Measurements from ENCODE around the gene R3HDM2. TPM values are rescaled to one million over a fixed set of nuclear protein-coding genes. Genes with fewer than 3 reads are reported as not detected.

The R3HDM2 gene
- total RNA-seq, 1 experiment from 2014 or later: 34.7 TPM

- 0 out of 2 replicates have a peak, but pooled peaks have one; percentile 36 for TF ChIP-seq ERG (CRISPR knock-in tag; IDR thresholded peaks at IDR 0.05)
- no peak for TF ChIP-seq ZNF232 (CRISPR knock-in tag; IDR thresholded peaks at IDR 0.05)
- TF ChIP-seq ETV6 (CRISPR knock-in tag; IDR thresholded peaks at IDR 0.05): no peak; the same call in 1 of the 2 replicates
- no peak for TF ChIP-seq PRDM15 (CRISPR knock-in tag; IDR thresholded peaks at IDR 0.05)
- peak; percentile 81; the same call in 1 of the 2 replicates for TF ChIP-seq E2F4 (CRISPR knock-in tag; IDR thresholded peaks at IDR 0.05; ENCODE audit: borderline replicate concordance, low read depth)
- TF ChIP-seq ESRRA (CRISPR knock-in tag; IDR thresholded peaks at IDR 0.05; ENCODE audit: borderline replicate concordance): no peak
- TF ChIP-seq CTCF (IDR thresholded peaks at IDR 0.05): peak; percentile 84
- peak; percentile 87; the same call in 1 of the 2 replicates for TF ChIP-seq E2F5 (CRISPR knock-in tag; IDR thresholded peaks at IDR 0.05)
- no peak for TF ChIP-seq CBFB (CRISPR knock-in tag; IDR thresholded peaks at IDR 0.05; ENCODE audit: low read depth)
- TF ChIP-seq SP1 (CRISPR knock-in tag; conservative IDR thresholded peaks at IDR 0.05): peak; percentile 73
- TF ChIP-seq KAT7 (CRISPR knock-in tag; IDR thresholded peaks at IDR 0.05; ENCODE audit: borderline replicate concordance): 0 out of 2 replicates have a peak, but pooled peaks have one; percentile 15
- peak; percentile 76; the same call in 1 of the 2 replicates for TF ChIP-seq ARID4B (CRISPR knock-in tag; IDR thresholded peaks at IDR 0.05; ENCODE audit: borderline replicate concordance)
- no peak for TF ChIP-seq NR3C1 (CRISPR knock-in tag; conservative IDR thresholded peaks at IDR 0.05; ENCODE audit: low read depth)
- no peak for TF ChIP-seq FOXJ3 (CRISPR knock-in tag; IDR thresholded peaks at IDR 0.05; ENCODE audit: borderline replicate concordance)
- peak; percentile 80 for TF ChIP-seq FOXK1 (CRISPR knock-in tag; IDR thresholded peaks at IDR 0.05)
- TF ChIP-seq AR (CRISPR knock-in tag; IDR thresholded peaks at IDR 0.05): no peak
- TF ChIP-seq HMGXB4 (CRISPR knock-in tag; IDR thresholded peaks at IDR 0.05): peak; percentile 96; the same call in 1 of the 2 replicates
- TF ChIP-seq ZNF317 (CRISPR knock-in tag; IDR thresholded peaks at IDR 0.05; ENCODE audit: borderline replicate concordance, low read depth): 0 out of 2 replicates have a peak, but pooled peaks have one; percentile 7
- no peak for TF ChIP-seq ZNF263 (CRISPR knock-in tag; IDR thresholded peaks at IDR 0.05; ENCODE audit: low read depth)
Measured at GRCh38 chr12:57224973-57225679, 205.7 kb downstream of the R3HDM2 start (continued).

Measured in WTC11 (cell line).